Lower leg skin (tissue), 4 donors: ENCODE results near the gene RGS18. TPM values are rescaled to one million over a fixed set of nuclear protein-coding genes. Genes with fewer than 3 reads are reported as not detected.

Experiments used
- DNase-seq, 2 donors: peaks; one replicate each; pipeline ENCODE4 v3.0.0-alpha.2; 2019; ENCODE audit warnings: low spot score in 2 of 2
- H3K4me3 ChIP-seq: fragments of 200-600 bp; sonication (generic); 2 replicates; pipeline ENCODE4 v1.5.1; 2017; ENCODE audit warnings: mild to moderate bottlenecking, low read depth; ENCODE audit not compliant: poor library complexity, severe bottlenecking
- POLR2A ChIP-seq, 2 donors: fragments of 450-650 bp; IDR thresholded peaks; one replicate each; pipeline ENCODE4 v1.6.1; 2016 to 2017; ENCODE audit warnings: antibody characterized with exemption in 2 of 2, mild to moderate bottlenecking in 1 of 2, moderate library complexity in 1 of 2
- WGBS, 2 donors: methylation state at CpG; one replicate each; pipeline ENCODE4 v1.1.5; 2018; 5-methylcytosine and 5-hydroxymethylcytosine counted together
- intact Hi-C: fragments of 100-400 bp; cut with DNase I; formaldehyde crosslinking; loops from one replicate; pipeline ENCODE4 v1.15.0; 2023; ENCODE audit warnings: low total_unique reads
- total RNA-seq, 4 donors: library from RNA; depleted of rRNA; stranded (reverse); fragments of >200 nt; gene quantifications; one replicate each; pipeline ENCODE4 v1.1.0, GENCODE V29; 2016
- TF ChIP-seq, protein P1 (sequence below), 3 donors: fragments of 450-650 bp; IDR thresholded peaks; one replicate each; pipeline ENCODE4 v1.5.1; 2016; ENCODE audit warnings: antibody characterized with exemption in 3 of 3, mild to moderate bottlenecking in 3 of 3, moderate library complexity in 2 of 3

RGS18 gene
- total RNA-seq, 4 donors from 2014 or later, result 0.13 to 1.0 (median 0.84) TPM; not detected in 1

DNA sequence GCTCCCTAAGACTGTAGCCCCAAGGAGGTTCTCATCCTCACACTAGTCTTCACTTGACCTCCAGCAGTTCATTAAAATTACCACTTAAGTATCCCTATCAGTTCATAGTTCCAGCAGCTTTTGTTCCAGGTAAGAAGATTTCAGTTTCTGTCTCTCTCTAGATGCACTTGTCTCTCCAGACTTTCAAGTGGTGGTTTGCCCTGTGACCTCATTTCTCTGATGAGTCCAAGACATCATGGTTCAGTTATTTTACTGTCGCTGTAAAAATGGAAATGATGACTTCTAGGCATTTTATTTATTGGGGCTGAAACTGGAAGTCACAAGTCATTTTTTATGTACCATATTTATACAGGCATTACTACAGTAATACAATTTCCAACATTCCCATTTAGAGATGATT is 17.9 kb upstream of the RGS18 start:
- DNase-seq, result no peak
- TF ChIP-seq, protein P1, sequence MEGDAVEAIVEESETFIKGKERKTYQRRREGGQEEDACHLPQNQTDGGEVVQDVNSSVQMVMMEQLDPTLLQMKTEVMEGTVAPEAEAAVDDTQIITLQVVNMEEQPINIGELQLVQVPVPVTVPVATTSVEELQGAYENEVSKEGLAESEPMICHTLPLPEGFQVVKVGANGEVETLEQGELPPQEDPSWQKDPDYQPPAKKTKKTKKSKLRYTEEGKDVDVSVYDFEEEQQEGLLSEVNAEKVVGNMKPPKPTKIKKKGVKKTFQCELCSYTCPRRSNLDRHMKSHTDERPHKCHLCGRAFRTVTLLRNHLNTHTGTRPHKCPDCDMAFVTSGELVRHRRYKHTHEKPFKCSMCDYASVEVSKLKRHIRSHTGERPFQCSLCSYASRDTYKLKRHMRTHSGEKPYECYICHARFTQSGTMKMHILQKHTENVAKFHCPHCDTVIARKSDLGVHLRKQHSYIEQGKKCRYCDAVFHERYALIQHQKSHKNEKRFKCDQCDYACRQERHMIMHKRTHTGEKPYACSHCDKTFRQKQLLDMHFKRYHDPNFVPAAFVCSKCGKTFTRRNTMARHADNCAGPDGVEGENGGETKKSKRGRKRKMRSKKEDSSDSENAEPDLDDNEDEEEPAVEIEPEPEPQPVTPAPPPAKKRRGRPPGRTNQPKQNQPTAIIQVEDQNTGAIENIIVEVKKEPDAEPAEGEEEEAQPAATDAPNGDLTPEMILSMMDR (IDR thresholded peaks at IDR 0.05), result no peak
- no peak for TF ChIP-seq POLR2A (IDR thresholded peaks at IDR 0.05)
- intact Hi-C loops, result no loop called here
- no peak overlapping the region for H3K4me3 ChIP-seq
- 76 to 94% methylated on average over 1 of the region's 1 CpG for WGBS, 2 donors

DNA sequence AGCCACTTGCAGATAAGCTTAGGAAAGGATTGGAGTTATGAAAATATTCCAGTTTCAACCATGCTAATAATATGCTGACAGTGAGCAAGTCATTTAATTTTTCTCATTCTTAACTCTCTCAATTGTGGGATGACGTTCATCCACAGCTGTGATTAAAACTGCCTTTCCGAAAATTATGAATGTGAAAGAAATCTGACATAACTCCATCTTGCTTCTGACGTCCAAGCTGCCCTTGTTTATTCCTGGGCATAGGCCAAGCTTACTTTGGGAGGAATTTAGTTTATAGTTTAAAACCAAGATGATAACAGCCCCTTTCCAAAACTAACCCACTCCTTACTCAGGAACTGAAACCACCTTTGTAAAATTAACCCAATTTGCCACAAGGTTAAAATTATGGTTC is 11.0 kb upstream of the RGS18 start:
- 77 to 80% methylated on average over 3 of the region's 3 CpGs for WGBS, 2 donors
- intact Hi-C loops, result no loop called here
- no peak overlapping the region for H3K4me3 ChIP-seq
- TF ChIP-seq, protein P1 (IDR thresholded peaks at IDR 0.05), result no peak
- no peak for TF ChIP-seq POLR2A (IDR thresholded peaks at IDR 0.05)
- DNase-seq, result no peak

DNA sequence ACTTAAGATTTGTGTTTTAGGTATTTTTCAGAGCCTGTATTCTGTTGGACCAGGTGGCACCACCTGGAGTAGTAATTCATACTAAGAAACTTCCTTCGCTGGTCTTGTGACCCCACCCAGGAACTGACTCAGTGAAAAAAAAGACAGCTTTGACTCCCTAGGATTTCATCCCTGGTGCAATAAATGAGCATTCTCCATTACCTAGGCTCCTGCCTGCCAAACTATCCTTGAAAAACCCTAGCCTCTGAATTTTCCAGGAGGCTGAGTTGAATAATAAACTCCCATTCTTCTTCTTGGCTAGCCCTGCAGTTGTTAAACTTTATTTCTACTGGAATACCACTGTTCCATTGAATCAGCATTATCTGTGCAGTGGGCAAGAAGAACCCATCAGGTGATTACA is 10.6 kb upstream of the RGS18 start:
- TF ChIP-seq, protein P1 (IDR thresholded peaks at IDR 0.05), result no peak
- no peak for TF ChIP-seq POLR2A (IDR thresholded peaks at IDR 0.05)
- no peak overlapping the region for H3K4me3 ChIP-seq
- 67 to 72% methylated on average over 1 of the region's 1 CpG for WGBS, 2 donors
- DNase-seq, result no peak
- intact Hi-C loops, result no loop called here

DNA sequence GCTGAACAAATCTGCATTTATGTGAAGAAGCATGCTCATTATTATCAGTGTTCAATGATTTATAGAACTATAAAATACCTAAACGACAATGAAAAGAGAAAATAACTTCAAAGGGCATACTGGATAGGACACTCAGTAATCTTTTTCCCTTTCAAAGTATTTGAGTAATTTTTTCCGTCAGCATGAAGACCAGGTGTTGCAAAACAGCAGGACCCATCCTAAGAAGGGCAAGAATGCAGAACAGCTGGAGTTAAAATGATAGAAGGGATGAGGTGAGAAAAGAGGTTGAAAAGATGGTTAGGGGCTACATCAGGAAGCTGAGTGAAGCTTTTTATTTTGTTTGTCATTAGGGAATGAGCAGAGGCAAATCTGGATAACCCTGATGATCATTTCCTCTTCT is 7.1 kb upstream of the RGS18 start:
- no peak for DNase-seq
- intact Hi-C loops, result no loop called here
- TF ChIP-seq POLR2A (IDR thresholded peaks at IDR 0.05), result no peak
- TF ChIP-seq, protein P1 (IDR thresholded peaks at IDR 0.05), result no peak
- no peak overlapping the region for H3K4me3 ChIP-seq
- WGBS, 2 donors, result 38 to 45% methylated on average over 2 of the region's 2 CpGs

DNA sequence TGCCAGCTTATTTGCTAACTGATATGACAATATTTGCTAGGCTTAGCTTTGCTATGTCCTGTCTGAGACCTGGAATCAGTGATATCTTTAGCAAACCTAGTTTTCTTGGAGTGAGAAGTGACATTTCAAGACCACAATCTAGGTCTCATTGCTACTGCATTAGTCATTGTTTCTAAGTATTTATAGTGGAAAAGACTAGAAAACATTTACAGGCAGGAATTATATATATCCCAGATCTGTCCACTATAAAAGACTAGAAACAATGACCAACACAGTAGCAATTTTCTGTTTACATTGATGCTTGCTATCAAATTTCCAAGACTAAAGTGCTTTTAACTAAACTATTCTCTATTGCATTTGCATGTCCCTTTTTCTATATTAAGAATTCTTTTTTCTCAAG is 5.0 kb upstream of the RGS18 start:
- intact Hi-C loops, result no loop called here
- no peak for TF ChIP-seq POLR2A (IDR thresholded peaks at IDR 0.05)
- TF ChIP-seq, protein P1 (IDR thresholded peaks at IDR 0.05), result no peak
- DNase-seq, result no peak
- H3K4me3 ChIP-seq, result no peak overlapping the region

DNA sequence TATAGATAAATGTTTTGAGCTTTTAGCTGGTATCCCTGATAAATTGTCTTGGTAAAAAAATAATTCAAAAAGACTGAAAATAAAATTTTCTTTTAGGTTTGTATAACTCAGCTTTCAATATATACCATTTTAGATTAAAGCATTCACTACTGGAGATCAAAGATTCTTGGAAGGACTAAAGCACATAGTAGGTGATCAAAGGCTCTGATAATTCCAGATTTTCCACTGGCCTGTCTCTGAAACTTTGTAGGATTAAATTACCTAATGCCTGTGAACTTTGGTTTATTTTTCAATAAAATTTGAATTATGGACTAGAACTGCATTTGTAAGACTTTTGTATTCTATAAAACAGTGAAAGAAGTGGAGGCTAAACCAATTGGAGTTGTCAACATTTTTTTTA is 1.2 kb upstream of the RGS18 start:
- no peak overlapping the region for H3K4me3 ChIP-seq
- TF ChIP-seq, protein P1 (IDR thresholded peaks at IDR 0.05), result no peak
- no peak for TF ChIP-seq POLR2A (IDR thresholded peaks at IDR 0.05)
- DNase-seq, result no peak
- intact Hi-C loops, result no loop called here
